ENCODE measurements around the gene ANKRD36C.
"Not testable (repeated sequence)": the region's sequence is repeated elsewhere in the genome, so short reads cannot be mapped to it uniquely, and the experiment has no call there.

Gene ANKRD36C

DNA sequence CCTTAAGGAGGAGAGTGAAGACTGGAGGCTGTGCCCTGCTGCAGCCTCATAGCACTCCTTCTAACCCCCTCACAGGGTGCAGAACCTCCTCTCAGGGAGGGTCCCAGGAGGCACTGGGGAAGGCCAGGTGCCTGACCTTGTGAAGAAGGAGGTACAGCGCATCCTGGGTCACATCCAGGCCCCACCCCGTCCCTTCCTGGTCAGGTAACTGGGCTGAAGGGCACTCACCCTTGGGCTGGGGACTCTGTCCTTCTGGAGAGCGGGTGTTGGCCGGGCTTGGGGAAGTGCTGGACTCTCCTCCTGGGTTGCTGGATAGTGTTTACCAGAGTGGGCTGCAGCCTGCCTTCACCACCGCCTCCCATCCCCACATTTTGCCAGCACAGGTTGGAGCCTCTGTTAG, 197.7 kb downstream of the ANKRD36C start:
- DNase-seq, result not testable (repeated sequence)

DNA sequence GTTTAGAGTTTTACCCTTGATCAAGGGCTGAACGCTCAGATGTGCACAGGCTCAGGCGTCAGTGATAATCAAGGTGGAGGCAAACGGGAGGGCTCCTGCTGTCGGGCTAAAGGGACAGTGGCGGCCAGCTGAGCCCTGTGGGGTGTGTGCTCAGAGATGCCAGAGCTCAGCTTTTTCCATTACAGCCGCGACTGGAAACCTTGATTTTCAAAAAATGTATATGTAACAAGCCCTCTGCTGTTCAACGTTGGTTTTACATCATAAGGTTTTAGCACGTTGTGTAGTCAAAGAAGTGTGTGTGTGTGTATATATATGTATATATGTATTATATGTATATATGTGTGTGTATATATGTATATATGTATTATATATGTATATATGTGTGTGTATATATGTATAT, 201.4 kb downstream of the ANKRD36C start:
- not testable (repeated sequence) for DNase-seq

DNA sequence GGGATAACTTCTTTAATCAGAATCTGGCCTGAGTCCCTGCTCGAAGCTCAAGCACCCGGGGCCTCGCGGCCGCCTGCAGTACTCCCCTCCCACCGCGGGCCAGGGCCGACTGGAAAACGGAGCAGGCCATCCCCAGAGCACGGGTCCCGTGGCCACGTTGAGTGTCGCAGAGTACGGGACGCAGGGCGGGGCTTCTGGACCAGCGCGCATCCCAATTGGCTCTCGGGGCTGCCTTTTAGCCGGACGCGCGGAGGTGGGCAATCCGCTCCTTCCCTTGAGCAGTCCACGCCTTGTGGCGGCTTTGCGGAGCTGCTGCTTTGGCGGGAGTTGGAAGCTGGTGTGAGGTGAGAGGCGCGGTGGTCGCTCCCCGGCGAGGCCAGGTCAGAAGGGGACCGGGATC, 202.2 kb downstream of the ANKRD36C start:
- not testable (repeated sequence) for DNase-seq

DNA sequence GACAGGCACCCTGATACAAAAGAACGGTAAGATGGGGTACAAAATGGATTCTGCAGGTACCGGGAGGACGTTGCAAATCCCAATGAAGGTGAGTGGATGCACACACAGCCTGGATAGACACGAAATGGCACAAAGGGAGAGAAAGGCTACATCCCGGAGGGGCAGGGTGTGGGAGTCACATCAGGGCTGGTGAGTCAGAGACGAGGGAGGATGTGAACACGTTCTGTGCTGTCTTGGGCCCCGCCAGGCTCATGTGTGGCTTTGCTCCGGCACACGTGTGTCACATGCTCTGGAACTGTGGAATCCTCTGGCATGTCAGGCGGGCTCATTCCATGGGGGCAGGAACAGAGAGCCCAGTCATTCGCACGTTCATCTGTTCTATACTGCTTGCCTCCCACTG, 203.0 kb downstream of the ANKRD36C start:
- not testable (repeated sequence) for DNase-seq

All from activated CD4-positive, alpha-beta T cell treated with anti-CD3 and anti-CD28 coated beads for 1 hour (primary cell).